ENCODE measurements around the gene LINGO1.

The LINGO1 gene

DNA sequence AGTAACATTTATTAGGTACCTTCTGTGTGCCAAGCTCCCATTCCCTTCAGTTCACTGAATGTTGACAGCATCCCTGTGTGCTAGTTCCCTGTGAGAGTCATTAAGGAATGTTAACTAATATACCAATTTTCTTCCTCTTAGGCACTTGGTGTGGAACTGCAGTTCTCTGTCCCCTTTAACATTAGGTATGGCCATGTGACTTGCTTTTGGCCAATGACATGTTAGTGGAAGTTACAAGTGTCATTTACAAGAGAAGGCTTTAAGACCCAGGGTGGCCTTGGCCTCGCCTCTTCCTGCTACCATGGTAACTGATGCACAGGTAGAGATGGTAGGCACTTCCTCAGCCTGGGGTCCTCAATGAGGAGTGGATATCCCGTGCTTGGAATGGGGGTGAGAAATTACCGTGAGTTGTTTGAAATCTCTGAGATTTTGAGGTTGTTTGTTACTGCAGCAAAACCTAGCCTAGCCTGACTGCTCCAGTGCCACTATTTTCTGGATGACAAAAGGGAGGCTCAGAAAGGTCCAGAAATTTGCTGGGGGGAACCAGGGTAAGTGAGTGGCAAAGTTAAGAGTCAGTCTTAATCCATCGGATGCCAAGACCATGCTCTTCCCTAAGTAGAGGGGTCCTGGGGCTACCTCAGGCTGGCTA is 21.2 kb upstream of the LINGO1 start:
- Histone ChIP-seq H3K27me3 (ENCODE audit: insufficient read depth, low read length, poor library complexity) (no peaks in the 10 kb centered on the region), H3K4me3 (ENCODE audit: low read length) (no peak overlapping the region), H2BK120ac (ENCODE audit: low read depth, low read length) (no peak overlapping the region), H3K23ac (ENCODE audit: low read length) (no peak overlapping the region), H2AK5ac (ENCODE audit: low read length) (no peak overlapping the region), H2BK15ac (replicated peaks; ENCODE audit: low read depth) (no peak overlapping the region), H4K5ac (ENCODE audit: low read length) (no peak overlapping the region), H4K8ac (ENCODE audit: low read depth, low read length) (no peak overlapping the region), H3K27ac (ENCODE audit: low read depth, low read length) (no peak overlapping the region), H3K4ac (ENCODE audit: low read depth, low read length) (no peak overlapping the region), H3K18ac (ENCODE audit: low read length) (no peak overlapping the region), H3K4me2 (ENCODE audit: low read length) (no peak overlapping the region), H3K36me3 (ENCODE audit: control insufficient read depth, insufficient read depth, low read length) (no peaks in the 10 kb centered on the region), H3K56ac (ENCODE audit: low read length) (no peak overlapping the region), H3K9ac (ENCODE audit: low read length) (no peak overlapping the region), H3K79me1 (ENCODE audit: low read length) (no peaks in the 10 kb centered on the region), H3K4me1 (ENCODE audit: control insufficient read depth, low read depth, low read length) (peaks cover 1% of the 10 kb centered on the region), H3K79me2 (ENCODE audit: control insufficient read depth, insufficient read depth, low read length) (no peaks in the 10 kb centered on the region), H2BK5ac (ENCODE audit: low read length) (no peak overlapping the region)
- no peak for DNase-seq
- WGBS (ENCODE audit: extremely low coverage, insufficient coverage, low lambda C conversion rate) = no CpG with 5 or more reads among the region's 4 CpGs

DNA sequence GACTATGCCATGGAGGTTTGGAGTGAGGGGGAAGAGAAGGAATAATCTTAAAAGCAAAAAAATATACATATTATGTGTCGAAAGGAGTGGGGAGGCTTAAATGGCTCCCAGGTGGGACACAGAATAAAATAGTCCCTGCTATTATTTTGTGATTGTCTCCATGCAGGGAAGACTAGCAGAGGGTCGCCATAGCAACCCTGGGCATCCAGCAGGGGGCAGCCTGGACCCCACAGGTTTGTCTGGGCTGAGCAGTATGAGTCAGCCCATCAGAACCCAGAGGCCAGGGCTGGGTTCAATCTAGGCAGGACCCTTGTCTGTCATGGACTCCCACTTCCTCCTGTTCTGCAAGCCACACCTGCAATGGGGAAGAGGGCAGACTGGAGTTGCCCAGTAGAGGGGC is 17.6 kb upstream of the LINGO1 start:
- H3K27ac ChIP-seq (ENCODE audit: low read depth, low read length) = no peak overlapping the region
- peaks cover 1% of the 10 kb centered on the region for H3K4me1 ChIP-seq (ENCODE audit: control insufficient read depth, low read depth, low read length)
- no peak overlapping the region for H3K4me3 ChIP-seq (ENCODE audit: low read length)
- no peak overlapping the region for H2BK120ac ChIP-seq (ENCODE audit: low read depth, low read length)
- H3K9ac ChIP-seq (ENCODE audit: low read length) = no peak overlapping the region
- no peak overlapping the region for H4K8ac ChIP-seq (ENCODE audit: low read depth, low read length)
- no peak overlapping the region for H2BK15ac ChIP-seq (replicated peaks; ENCODE audit: low read depth)
- no peak overlapping the region for H3K56ac ChIP-seq (ENCODE audit: low read length)
- no peak overlapping the region for H3K18ac ChIP-seq (ENCODE audit: low read length)
- no peak overlapping the region for H2BK5ac ChIP-seq (ENCODE audit: low read length)
- H3K4me2 ChIP-seq (ENCODE audit: low read length) = no peak overlapping the region
- no peak overlapping the region for H3K4ac ChIP-seq (ENCODE audit: low read depth, low read length)
- no peaks in the 10 kb centered on the region for H3K79me1 ChIP-seq (ENCODE audit: low read length)
- no peak overlapping the region for H2AK5ac ChIP-seq (ENCODE audit: low read length)
- no peak overlapping the region for H3K23ac ChIP-seq (ENCODE audit: low read length)
- DNase-seq = peak; percentile 87
- H3K79me2 ChIP-seq (ENCODE audit: control insufficient read depth, insufficient read depth, low read length) = no peaks in the 10 kb centered on the region
- H3K36me3 ChIP-seq (ENCODE audit: control insufficient read depth, insufficient read depth, low read length) = no peaks in the 10 kb centered on the region
- H4K5ac ChIP-seq (ENCODE audit: low read length) = no peak overlapping the region
- H3K27me3 ChIP-seq (ENCODE audit: insufficient read depth, low read length, poor library complexity) = no peaks in the 10 kb centered on the region
- no CpG with 5 or more reads among the region's 2 CpGs for WGBS (ENCODE audit: extremely low coverage, insufficient coverage, low lambda C conversion rate)

DNA sequence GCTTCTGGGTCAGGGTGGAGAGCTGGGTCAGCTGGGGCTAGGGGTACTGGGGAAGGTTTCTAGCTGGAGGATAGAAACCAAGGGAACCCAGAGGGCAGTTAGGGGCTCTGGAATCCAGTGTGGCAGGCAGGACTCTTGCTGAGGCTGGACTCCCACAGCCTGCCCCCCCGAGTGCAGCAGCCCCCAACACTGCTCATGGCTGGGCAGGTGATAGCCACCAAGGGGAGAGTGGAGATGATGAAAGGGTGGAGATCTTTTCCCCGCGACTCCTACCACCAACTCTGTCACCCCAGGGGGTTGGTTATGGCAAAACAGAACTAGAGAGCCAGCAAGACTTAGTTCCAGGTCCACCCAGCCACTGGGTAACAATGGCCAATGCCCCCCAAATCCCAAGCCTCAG is 16.9 kb upstream of the LINGO1 start:
- no peak for DNase-seq
- WGBS (ENCODE audit: extremely low coverage, insufficient coverage, low lambda C conversion rate) = no CpG with 5 or more reads among the region's 3 CpGs
- H2AK5ac ChIP-seq (ENCODE audit: low read length) = no peak overlapping the region
- no peaks in the 10 kb centered on the region for H3K36me3 ChIP-seq (ENCODE audit: control insufficient read depth, insufficient read depth, low read length)
- H2BK120ac ChIP-seq (ENCODE audit: low read depth, low read length) = no peak overlapping the region
- no peak overlapping the region for H4K5ac ChIP-seq (ENCODE audit: low read length)
- H3K4ac ChIP-seq (ENCODE audit: low read depth, low read length) = no peak overlapping the region
- H3K18ac ChIP-seq (ENCODE audit: low read length) = no peak overlapping the region
- H4K8ac ChIP-seq (ENCODE audit: low read depth, low read length) = no peak overlapping the region
- H2BK5ac ChIP-seq (ENCODE audit: low read length) = no peak overlapping the region
- H2BK15ac ChIP-seq (replicated peaks; ENCODE audit: low read depth) = no peak overlapping the region
- H3K9ac ChIP-seq (ENCODE audit: low read length) = no peak overlapping the region
- no peaks in the 10 kb centered on the region for H3K27me3 ChIP-seq (ENCODE audit: insufficient read depth, low read length, poor library complexity)
- H3K56ac ChIP-seq (ENCODE audit: low read length) = no peak overlapping the region
- H3K23ac ChIP-seq (ENCODE audit: low read length) = no peak overlapping the region
- H3K4me2 ChIP-seq (ENCODE audit: low read length) = no peak overlapping the region
- no peaks in the 10 kb centered on the region for H3K79me1 ChIP-seq (ENCODE audit: low read length)
- H3K27ac ChIP-seq (ENCODE audit: low read depth, low read length) = no peak overlapping the region
- no peak overlapping the region for H3K4me3 ChIP-seq (ENCODE audit: low read length)
- no peaks in the 10 kb centered on the region for H3K79me2 ChIP-seq (ENCODE audit: control insufficient read depth, insufficient read depth, low read length)
- H3K4me1 ChIP-seq (ENCODE audit: control insufficient read depth, low read depth, low read length) = peaks cover 1% of the 10 kb centered on the region

DNA sequence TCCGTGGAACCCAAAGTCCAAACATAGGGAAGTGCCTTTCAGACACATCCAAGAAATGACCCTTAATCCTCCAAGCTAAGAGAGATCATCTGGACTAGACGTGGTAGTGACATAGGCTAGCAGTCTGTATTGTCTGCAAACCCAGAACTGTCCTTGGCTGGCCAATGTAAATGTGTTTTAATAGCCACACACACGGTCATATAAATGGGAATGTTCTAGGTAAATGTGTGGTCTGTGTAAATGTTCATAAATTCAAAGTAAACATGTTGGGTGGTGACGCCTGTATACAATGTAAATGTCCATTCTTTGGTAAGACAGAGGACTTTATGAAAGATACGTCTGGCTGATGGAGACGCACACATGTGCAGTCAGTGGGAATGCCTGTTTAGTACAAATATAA is 16.3 kb upstream of the LINGO1 start:
- Histone ChIP-seq H2BK5ac (ENCODE audit: low read length) (no peak overlapping the region), H3K79me1 (ENCODE audit: low read length) (no peaks in the 10 kb centered on the region), H3K79me2 (ENCODE audit: control insufficient read depth, insufficient read depth, low read length) (no peaks in the 10 kb centered on the region), H3K4me2 (ENCODE audit: low read length) (no peak overlapping the region), H3K27me3 (ENCODE audit: insufficient read depth, low read length, poor library complexity) (no peaks in the 10 kb centered on the region), H3K4me3 (ENCODE audit: low read length) (no peak overlapping the region), H3K56ac (ENCODE audit: low read length) (no peak overlapping the region), H3K23ac (ENCODE audit: low read length) (no peak overlapping the region), H4K5ac (ENCODE audit: low read length) (no peak overlapping the region), H3K27ac (ENCODE audit: low read depth, low read length) (no peak overlapping the region), H2AK5ac (ENCODE audit: low read length) (no peak overlapping the region), H3K4ac (ENCODE audit: low read depth, low read length) (no peak overlapping the region), H3K9ac (ENCODE audit: low read length) (no peak overlapping the region), H3K18ac (ENCODE audit: low read length) (no peak overlapping the region), H3K36me3 (ENCODE audit: control insufficient read depth, insufficient read depth, low read length) (no peaks in the 10 kb centered on the region), H3K4me1 (ENCODE audit: control insufficient read depth, low read depth, low read length) (peaks cover 4% of the 10 kb centered on the region), H2BK120ac (ENCODE audit: low read depth, low read length) (no peak overlapping the region), H4K8ac (ENCODE audit: low read depth, low read length) (no peak overlapping the region), H2BK15ac (replicated peaks; ENCODE audit: low read depth) (no peak overlapping the region)
- WGBS (ENCODE audit: extremely low coverage, insufficient coverage, low lambda C conversion rate) = no CpG with 5 or more reads among the region's 6 CpGs
- no peak for DNase-seq

DNA sequence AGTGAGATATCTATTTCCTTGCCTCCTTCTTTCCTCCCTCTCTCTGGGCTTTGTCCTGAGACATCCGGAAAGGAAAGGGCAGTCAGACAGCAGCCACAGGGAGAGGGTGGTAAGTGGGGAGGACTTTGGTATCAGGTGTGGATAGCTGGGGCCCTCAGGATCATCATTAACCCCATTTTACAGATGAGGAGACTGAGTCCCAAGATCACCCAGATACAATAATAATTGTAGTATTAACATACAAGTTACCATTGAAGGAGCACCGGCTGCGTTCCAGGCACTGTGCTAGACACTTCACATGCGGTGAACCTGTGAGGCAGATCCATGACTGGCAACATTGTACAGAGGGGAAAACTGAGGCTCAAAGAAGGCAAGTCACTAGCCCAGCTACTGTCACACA is 15.2 kb upstream of the LINGO1 start:
- WGBS (ENCODE audit: extremely low coverage, insufficient coverage, low lambda C conversion rate) = no CpG with 5 or more reads among the region's 4 CpGs
- Histone ChIP-seq H3K56ac (ENCODE audit: low read length) (no peak overlapping the region), H3K4me1 (ENCODE audit: control insufficient read depth, low read depth, low read length) (peaks cover 4% of the 10 kb centered on the region), H3K79me1 (ENCODE audit: low read length) (no peaks in the 10 kb centered on the region), H2BK15ac (replicated peaks; ENCODE audit: low read depth) (no peak overlapping the region), H4K5ac (ENCODE audit: low read length) (no peak overlapping the region), H3K18ac (ENCODE audit: low read length) (no peak overlapping the region), H3K9ac (ENCODE audit: low read length) (no peak overlapping the region), H4K8ac (ENCODE audit: low read depth, low read length) (no peak overlapping the region), H3K36me3 (ENCODE audit: control insufficient read depth, insufficient read depth, low read length) (no peaks in the 10 kb centered on the region), H2AK5ac (ENCODE audit: low read length) (no peak overlapping the region), H3K4me3 (ENCODE audit: low read length) (no peak overlapping the region), H3K4ac (ENCODE audit: low read depth, low read length) (no peak overlapping the region), H3K27me3 (ENCODE audit: insufficient read depth, low read length, poor library complexity) (no peaks in the 10 kb centered on the region), H3K79me2 (ENCODE audit: control insufficient read depth, insufficient read depth, low read length) (no peaks in the 10 kb centered on the region), H2BK120ac (ENCODE audit: low read depth, low read length) (no peak overlapping the region), H3K4me2 (ENCODE audit: low read length) (no peak overlapping the region), H2BK5ac (ENCODE audit: low read length) (no peak overlapping the region), H3K27ac (ENCODE audit: low read depth, low read length) (no peak overlapping the region), H3K23ac (ENCODE audit: low read length) (no peak overlapping the region)
- no peak for DNase-seq

DNA sequence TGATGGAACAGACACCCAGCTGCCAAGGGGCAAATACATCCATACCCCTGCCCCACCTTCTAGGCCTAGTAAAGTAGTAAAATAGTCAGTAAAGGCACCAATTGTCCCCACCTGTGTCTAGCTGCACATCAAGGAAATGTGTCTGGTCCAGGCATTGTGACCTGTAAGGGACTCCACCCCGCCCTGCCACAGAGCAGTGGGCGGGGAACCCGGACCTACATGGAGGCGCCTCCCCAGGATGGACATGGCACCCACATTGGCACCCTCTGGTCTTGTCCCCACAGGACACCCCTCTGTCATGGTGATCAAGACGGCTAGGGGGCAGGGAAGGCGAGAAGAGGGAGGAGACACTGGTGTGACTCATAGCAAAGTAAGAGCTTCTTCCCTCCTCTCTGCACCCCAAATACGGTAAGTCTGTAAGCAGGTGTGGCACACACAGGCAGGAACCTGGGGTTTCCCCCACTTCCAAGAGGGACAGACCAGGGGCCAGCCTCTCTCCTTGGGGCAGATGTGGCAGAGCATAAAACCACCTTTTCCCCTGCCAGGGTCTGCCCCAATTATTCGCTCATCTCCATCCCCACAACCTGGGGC is 13.5 kb upstream of the LINGO1 start:
- Histone ChIP-seq H2BK15ac (replicated peaks; ENCODE audit: low read depth) (no peak overlapping the region), H3K9ac (ENCODE audit: low read length) (no peak overlapping the region), H3K18ac (ENCODE audit: low read length) (no peak overlapping the region), H4K5ac (ENCODE audit: low read length) (no peak overlapping the region), H3K4me1 (ENCODE audit: control insufficient read depth, low read depth, low read length) (peaks cover 4% of the 10 kb centered on the region), H2AK5ac (ENCODE audit: low read length) (no peak overlapping the region), H3K36me3 (ENCODE audit: control insufficient read depth, insufficient read depth, low read length) (no peaks in the 10 kb centered on the region), H2BK5ac (ENCODE audit: low read length) (no peak overlapping the region), H3K79me2 (ENCODE audit: control insufficient read depth, insufficient read depth, low read length) (no peaks in the 10 kb centered on the region), H3K27ac (ENCODE audit: low read depth, low read length) (no peak overlapping the region), H3K56ac (ENCODE audit: low read length) (no peak overlapping the region), H3K79me1 (ENCODE audit: low read length) (no peaks in the 10 kb centered on the region), H4K8ac (ENCODE audit: low read depth, low read length) (no peak overlapping the region), H2BK120ac (ENCODE audit: low read depth, low read length) (no peak overlapping the region), H3K4ac (ENCODE audit: low read depth, low read length) (no peak overlapping the region), H3K27me3 (ENCODE audit: insufficient read depth, low read length, poor library complexity) (no peaks in the 10 kb centered on the region), H3K23ac (ENCODE audit: low read length) (no peak overlapping the region), H3K4me3 (ENCODE audit: low read length) (no peak overlapping the region), H3K4me2 (ENCODE audit: low read length) (no peak overlapping the region)
- no CpG with 5 or more reads among the region's 8 CpGs for WGBS (ENCODE audit: extremely low coverage, insufficient coverage, low lambda C conversion rate)
- DNase-seq = no peak
